Mesenchymal stem cell (in vitro differentiated cells and primary cell): ENCODE data around the gene COL18A1.
"Not testable (repeated sequence)": the region's sequence is repeated elsewhere in the genome, so short reads cannot be mapped to it uniquely, and the experiment has no call there.

Source experiments
- DNase-seq: peaks from one replicate; pipeline ENCODE4 v3.0.0-alpha.2; 2013
- H2AFZ ChIP-seq: one replicate; pipeline ENCODE4 v1.6.1; 2013; ENCODE audit warnings: low read depth, mild to moderate bottlenecking, control low read depth, inconsistent platforms, low read length, moderate library complexity
- H2AK5ac ChIP-seq: 2 replicates; pipeline ENCODE4 v1.6.1; 2013; ENCODE audit warnings: low read length, moderate library complexity, mild to moderate bottlenecking, inconsistent platforms; ENCODE audit not compliant: severe bottlenecking
- H2BK120ac ChIP-seq: one replicate; pipeline ENCODE4 v1.6.1; 2013; ENCODE audit warnings: low read depth, mild to moderate bottlenecking, inconsistent platforms, low read length, moderate library complexity
- H2BK12ac ChIP-seq, 2 experiments: one replicate each; pipeline ENCODE4 v1.6.1; 2013; ENCODE audit warnings: inconsistent platforms in 2 of 2, low read length in 2 of 2, mild to moderate bottlenecking in 2 of 2, moderate library complexity in 2 of 2, control low read depth in 1 of 2
- H2BK15ac ChIP-seq: one replicate; pipeline ENCODE4 v1.6.1; 2013; ENCODE audit warnings: mild to moderate bottlenecking, low read depth, inconsistent platforms; ENCODE audit not compliant: poor library complexity, severe bottlenecking
- H2BK5ac ChIP-seq: 2 replicates; pipeline ENCODE4 v1.6.1; 2013; ENCODE audit warnings: low read depth, mild to moderate bottlenecking, low read length, control low read depth, inconsistent platforms; ENCODE audit not compliant: poor library complexity, severe bottlenecking
- H3K14ac ChIP-seq, 2 experiments: one replicate each; pipeline ENCODE4 v1.6.1; 2013; ENCODE audit warnings: inconsistent platforms in 2 of 2, low read length in 2 of 2, control low read depth in 1 of 2, mild to moderate bottlenecking in 1 of 2, moderate library complexity in 1 of 2
- H3K18ac ChIP-seq, 2 experiments: one replicate each; pipeline ENCODE4 v1.6.1; 2013; ENCODE audit warnings: inconsistent platforms in 2 of 2, low read length in 2 of 2, control low read depth in 1 of 2, low read depth in 1 of 2, mild to moderate bottlenecking in 1 of 2
- H3K23ac ChIP-seq, 2 experiments: one replicate each; pipeline ENCODE4 v1.6.1; 2013; ENCODE audit warnings: inconsistent platforms in 2 of 2, low read length in 2 of 2, mild to moderate bottlenecking in 2 of 2, moderate library complexity in 2 of 2, control low read depth in 1 of 2
- H3K27ac ChIP-seq: 2 replicates; pipeline ENCODE4 v1.5.1; 2013; ENCODE audit warnings: mild to moderate bottlenecking, moderate library complexity, low read length, control low read depth, inconsistent platforms; ENCODE audit not compliant: poor library complexity, severe bottlenecking
- H3K27me3 ChIP-seq, 2 experiments: 2 replicates each; pipeline versions ENCODE4 v1.6.1 to v1.7.0; 2013; ENCODE audit warnings: low read length in 2 of 2, mild to moderate bottlenecking in 2 of 2, moderate library complexity in 2 of 2, control low read depth in 1 of 2, inconsistent platforms in 1 of 2; ENCODE audit not compliant: control insufficient read depth in 1 of 2, insufficient read depth in 1 of 2
- H3K36me3 ChIP-seq, 2 experiments: 2 replicates each; pipeline versions ENCODE4 v1.6.1 to v1.7.0; 2013; ENCODE audit warnings: low read length in 2 of 2, control low read depth in 1 of 2, inconsistent platforms in 1 of 2, low read depth in 1 of 2, mild to moderate bottlenecking in 1 of 2; ENCODE audit not compliant: insufficient read depth in 2 of 2, control insufficient read depth in 1 of 2
- H3K4ac ChIP-seq, 2 experiments: one replicate each; pipeline ENCODE4 v1.6.1; 2013; ENCODE audit warnings: inconsistent platforms in 2 of 2, low read length in 2 of 2, mild to moderate bottlenecking in 2 of 2, moderate library complexity in 2 of 2, control low read depth in 1 of 2, low read depth in 1 of 2
- H3K4me1 ChIP-seq: 2 replicates; pipeline ENCODE4 v1.6.1; 2013; ENCODE audit warnings: low read depth, low read length, control low read depth; ENCODE audit not compliant: control insufficient read depth, insufficient read depth
- H3K4me2 ChIP-seq: 2 replicates; pipeline ENCODE4 v1.6.1; 2013; ENCODE audit warnings: low read length, mild to moderate bottlenecking, inconsistent platforms; ENCODE audit not compliant: poor library complexity, severe bottlenecking
- H3K4me3 ChIP-seq, 2 experiments: 2 replicates each; pipeline versions ENCODE4 v1.5.1 to v1.7.0; 2013; ENCODE audit warnings: low read length in 2 of 2, mild to moderate bottlenecking in 2 of 2, control low read depth in 1 of 2, low read depth in 1 of 2; ENCODE audit not compliant: insufficient read depth in 1 of 2
- H3K79me1 ChIP-seq: replicated peaks from 2 replicates; pipeline ENCODE4 v1.6.1; 2013; ENCODE audit warnings: mild to moderate bottlenecking, control low read depth, low read length, inconsistent platforms; ENCODE audit not compliant: poor library complexity, severe bottlenecking
- H3K9ac ChIP-seq: 2 replicates; pipeline ENCODE4 v1.7.0; 2013; ENCODE audit warnings: mild to moderate bottlenecking, low read length, moderate library complexity
- H3K9me3 ChIP-seq: 2 replicates; pipeline ENCODE4 v1.7.0; 2013; ENCODE audit warnings: mild to moderate bottlenecking, low read length; ENCODE audit not compliant: control insufficient read depth
- H4K8ac ChIP-seq: one replicate; pipeline ENCODE4 v1.6.1; 2013; ENCODE audit warnings: inconsistent platforms, mild to moderate bottlenecking, low read length, moderate library complexity
- H4K91ac ChIP-seq: one replicate; pipeline ENCODE4 v1.6.1; 2013; ENCODE audit warnings: mild to moderate bottlenecking, low read length, inconsistent platforms
- WGBS: methylation state at CpG from one replicate; pipeline ENCODE4 v1.1.7; 2013; ENCODE audit warnings: mixed read lengths; 5-methylcytosine and 5-hydroxymethylcytosine counted together

COL18A1 gene

GRCh38 chr21:45441431-45442255 lies 36.7 kb downstream of the COL18A1 start:
- no peak overlapping the region for H4K91ac ChIP-seq
- H3K4ac ChIP-seq = no peak overlapping the region
- no peak overlapping the region for H3K9ac ChIP-seq

GRCh38 chr21:45442276-45442675 lies 37.3 kb downstream of the COL18A1 start:
- Histone ChIP-seq H4K91ac (peak overlapping the region; percentile 43), H3K9ac (no peak overlapping the region), H3K4me2 (no peak overlapping the region), H2BK15ac (no peak overlapping the region), H2AFZ (no peak overlapping the region), H3K9me3 (peaks cover 10% of the 10 kb centered on the region), H3K27ac (no peak overlapping the region), H2BK5ac (no peak overlapping the region), H3K23ac (no peak overlapping the region), H3K4me1 (peaks cover 21% of the 10 kb centered on the region), H3K27me3 (no peaks in the 10 kb centered on the region), H3K18ac (no peak overlapping the region), H4K8ac (no peak overlapping the region), H3K4ac (no peak overlapping the region), H2BK12ac (no peak overlapping the region), H3K4me3 (no peak overlapping the region), H3K79me1 (peaks cover 10% of the 10 kb centered on the region), H3K14ac (no peak overlapping the region), H2AK5ac (no peak overlapping the region), H3K36me3 (peaks cover 0 to 73% of the 10 kb centered on the region in 2 experiments), H2BK120ac (no peak overlapping the region)
- no peak for DNase-seq
- WGBS = 99% methylated on average over 14 of the region's 17 CpGs

More at GRCh38 chr21:45441431-45442255, 36.7 kb downstream of the COL18A1 start:
- Histone ChIP-seq H3K36me3 (peaks cover 0 to 79% of the 10 kb centered on the region in 2 experiments), H3K79me1 (peaks cover 10% of the 10 kb centered on the region), H2BK12ac (peak overlapping the region in 1 of 2 experiments; percentile 7), H3K4me3 (no peak overlapping the region), H2BK120ac (no peak overlapping the region), H3K23ac (no peak overlapping the region), H3K14ac (no peak overlapping the region), H4K8ac (no peak overlapping the region), H3K4me2 (no peak overlapping the region), H3K4me1 (peaks cover 28% of the 10 kb centered on the region), H2BK15ac (no peak overlapping the region), H3K9me3 (peaks cover 8% of the 10 kb centered on the region), H2BK5ac (no peak overlapping the region), H2AK5ac (no peak overlapping the region), H3K27ac (no peak overlapping the region), H2AFZ (no peak overlapping the region), H3K27me3 (no peaks in the 10 kb centered on the region), H3K18ac (no peak overlapping the region)
- WGBS = 99% methylated on average over 31 of the region's 31 CpGs
- DNase-seq = no peak

- peaks cover 0 to 67% of the 10 kb centered on the region in 2 experiments for H3K36me3 ChIP-seq
- H3K27ac ChIP-seq, H3K4ac ChIP-seq, H3K4me3 ChIP-seq, H3K18ac ChIP-seq, H2BK15ac ChIP-seq, H2AK5ac ChIP-seq, H2BK5ac ChIP-seq, H3K14ac ChIP-seq, H2AFZ ChIP-seq, H3K4me2 ChIP-seq, H2BK120ac ChIP-seq, H3K23ac ChIP-seq, DNase-seq, H4K8ac ChIP-seq, H2BK12ac ChIP-seq, H3K27me3 ChIP-seq, H3K9ac ChIP-seq: not testable (repeated sequence)
- H4K91ac ChIP-seq = peak overlapping the region; percentile 22
- H3K4me1 ChIP-seq = peaks cover 21% of the 10 kb centered on the region
- peaks cover 13% of the 10 kb centered on the region for H3K79me1 ChIP-seq
- WGBS = 98% methylated on average over 23 of the region's 39 CpGs
- peaks cover 10% of the 10 kb centered on the region for H3K9me3 ChIP-seq
These were observed 38.0 kb downstream of the COL18A1 start for GRCh38 chr21:45442686-45443594.
